SK-N-SH (cell line): ENCODE data around the gene IRS4. TPM values are rescaled to one million over a fixed set of nuclear protein-coding genes. Genes with fewer than 3 reads are reported as not detected.
A peak's percentile ranks its signal among the peaks of the same experiment; 100 is the strongest.

Source experiments
- CTCF ChIA-PET: fragments of 300-600, 350-600 bp; formaldehyde crosslinking; extraction: SDS; loops from one replicate; lab custom pipeline; 2021; lab: Yijun Ruan, JAX
- POLR2A ChIA-PET: fragments of 350-600 bp; sonication (Branson Sonifier 250); formaldehyde crosslinking; extraction: SDS; loops from one replicate; lab custom pipeline; 2020; ENCODE audit warnings: antibody characterized with exemption, inconsistent platforms; lab: Yijun Ruan, JAX
- DNase-seq: peaks from one replicate; pipeline ENCODE4 v3.0.0; 2012
- H2AFZ ChIP-seq: fragments of 200-600 bp; sonication (generic); 2 replicates; pipeline ENCODE4 v1.8.1; 2016; ENCODE audit warnings: antibody characterized with exemption, mild to moderate bottlenecking, low read depth
- H3F3A ChIP-seq: fragments of 200-600 bp; sonication (generic); replicated peaks from 2 replicates; pipeline ENCODE3; 2016; ENCODE audit warnings: antibody characterized with exemption, mild to moderate bottlenecking; ENCODE audit not compliant: insufficient read depth
- H3K27ac ChIP-seq, 2 experiments: fragments of 200-500 bp in 1 of 2; fragments of 200-600 bp in 1 of 2; sonication (Bioruptor generic) in 1 of 2; sonication (generic), shearing (Covaris generic) in 1 of 2; 2 replicates each; pipeline versions ENCODE4 v1.5.1 to v1.6.1; 2014 to 2016; ENCODE audit warnings: low read depth in 2 of 2, inconsistent platforms in 1 of 2, low read length in 1 of 2, mild to moderate bottlenecking in 1 of 2, mixed read lengths in 1 of 2
- H3K27me3 ChIP-seq: fragments of 200-600 bp; sonication (generic), shearing (Covaris generic); 2 replicates; pipeline ENCODE4 v1.6.1; 2016; ENCODE audit warnings: mixed run types; ENCODE audit not compliant: insufficient read depth
- H3K36me3 ChIP-seq, 2 experiments: fragments of 200-500 bp in 1 of 2; fragments of 200-600 bp in 1 of 2; sonication (Bioruptor generic) in 1 of 2; sonication (generic) in 1 of 2; replicated peaks in 1 of 2; 2 replicates each; pipeline versions ENCODE3 to v1.5.1; 2014 to 2016; ENCODE audit warnings: low read length in 1 of 2, mild to moderate bottlenecking in 1 of 2; ENCODE audit not compliant: insufficient read depth in 2 of 2, control insufficient read depth in 1 of 2
- H3K4me1 ChIP-seq, 2 experiments: fragments of 200-500 bp in 1 of 2; fragments of 200-600 bp in 1 of 2; sonication (Bioruptor generic) in 1 of 2; sonication (generic), shearing (Covaris generic) in 1 of 2; 2 replicates each; pipeline versions ENCODE4 v1.5.1 to v1.6.1; 2014 to 2016; ENCODE audit warnings: low read depth in 1 of 2, low read length in 1 of 2, mixed run types in 1 of 2; ENCODE audit not compliant: insufficient read depth in 2 of 2, control insufficient read depth in 1 of 2
- H3K4me2 ChIP-seq: fragments of 200-600 bp; sonication (generic), shearing (Covaris generic); 2 replicates; pipeline ENCODE4 v1.6.1; 2017; ENCODE audit warnings: mixed run types
- H3K4me3 ChIP-seq, 2 experiments: fragments of 200-500 bp in 1 of 2; fragments of 200-600 bp in 1 of 2; sonication (Bioruptor generic) in 1 of 2; sonication (generic), shearing (Covaris generic) in 1 of 2; 2 replicates each; pipeline versions ENCODE4 v1.5.1 to v1.8.1; 2014 to 2016; ENCODE audit warnings: low read depth in 2 of 2, inconsistent platforms in 1 of 2, low read length in 1 of 2, mild to moderate bottlenecking in 1 of 2, mixed read lengths in 1 of 2, moderate library complexity in 1 of 2
- H3K79me2 ChIP-seq: fragments of 200-600 bp; sonication (generic); 2 replicates; pipeline ENCODE4 v1.8.1; 2017; ENCODE audit warnings: mild to moderate bottlenecking; ENCODE audit not compliant: insufficient read depth
- H3K9ac ChIP-seq: fragments of 200-600 bp; sonication (generic); 2 replicates; pipeline ENCODE4 v1.6.1; 2017; ENCODE audit warnings: mixed run types
- H3K9me2 ChIP-seq: fragments of 200-600 bp; sonication (generic); 2 replicates; pipeline ENCODE4 v1.6.1; 2017; ENCODE audit warnings: mixed run types
- H3K9me3 ChIP-seq: fragments of 200-600 bp; sonication (generic); 2 replicates; pipeline ENCODE4 v1.6.1; 2017; ENCODE audit warnings: mixed run types, mild to moderate bottlenecking, moderate library complexity
- H4K20me1 ChIP-seq: fragments of 200-600 bp; sonication (generic); 2 replicates; pipeline ENCODE4 v1.6.1; 2017; ENCODE audit warnings: mild to moderate bottlenecking, mixed run types; ENCODE audit not compliant: insufficient read depth
- ELF1 ChIP-seq: IDR thresholded peaks from 2 replicates; pipeline ENCODE4 v1.4.0; 2012
- FOSL2 ChIP-seq: IDR thresholded peaks from 2 replicates; pipeline ENCODE4 v1.4.0; 2012; ENCODE audit warnings: low read depth, mild to moderate bottlenecking, moderate library complexity, borderline replicate concordance
- GABPA ChIP-seq: IDR thresholded peaks from 2 replicates; pipeline ENCODE4 v1.4.0; 2012; ENCODE audit warnings: low read depth, mild to moderate bottlenecking
- GATA2 ChIP-seq: sonication (generic); formaldehyde crosslinking; IDR thresholded peaks from 2 replicates; pipeline ENCODE4 v1.5.0; 2020; ENCODE audit warnings: mild to moderate bottlenecking, missing genetic modification reagents
- NFIC ChIP-seq: IDR thresholded peaks from 2 replicates; pipeline ENCODE4 v1.4.0; 2012; ENCODE audit warnings: borderline replicate concordance
- RAD21 ChIP-seq: IDR thresholded peaks from 2 replicates; pipeline ENCODE4 v1.6.1; 2012; ENCODE audit warnings: mild to moderate bottlenecking, low read length
- RCOR1 ChIP-seq: fragments of 150-350 bp; IDR thresholded peaks from 2 replicates; pipeline ENCODE4 v1.6.1; 2017; ENCODE audit warnings: antibody characterized with exemption, low read length
- RFX5 ChIP-seq: IDR thresholded peaks from 2 replicates; pipeline ENCODE4 v1.6.1; 2012; ENCODE audit warnings: mild to moderate bottlenecking, improper control_type of control experiment, low read length
- TAF1 ChIP-seq: IDR thresholded peaks from 2 replicates; pipeline ENCODE4 v1.6.1; 2012; ENCODE audit warnings: low read depth, mild to moderate bottlenecking, low read length, moderate library complexity, borderline replicate concordance
- TCF12 ChIP-seq: IDR thresholded peaks from 2 replicates; pipeline ENCODE4 v1.4.0; 2012
- TEAD4 ChIP-seq: IDR thresholded peaks from 2 replicates; pipeline ENCODE4 v1.4.0; 2012; ENCODE audit warnings: mild to moderate bottlenecking, borderline replicate concordance; ENCODE audit not compliant: insufficient read depth
- WGBS: methylation state at CpG from one replicate; pipeline ENCODE4 v1.1.6; 2017; ENCODE audit warnings: low lambda C conversion rate; 5-methylcytosine and 5-hydroxymethylcytosine counted together
- polyA plus RNA-seq, 3 experiments: library from polyadenylated mRNA; depleted of rRNA; stranded (reverse); fragments of >200 nt; gene quantifications; 2 replicates each; pipeline ENCODE4 v1.2.3, GENCODE V29; 2012
- TF ChIP-seq, protein P1 (sequence below): fragments of 200-600 bp; sonication (generic); IDR thresholded peaks from 2 replicates; pipeline ENCODE4 v1.6.1; 2017; ENCODE audit warnings: antibody characterized with exemption, mild to moderate bottlenecking, moderate library complexity
- TF ChIP-seq, protein P2 (sequence below): fragments of 150-350 bp; IDR thresholded peaks from 2 replicates; pipeline ENCODE4 v1.6.1; 2016; ENCODE audit warnings: mild to moderate bottlenecking, low read depth, low read length
- TF ChIP-seq, protein P3 (sequence below): fragments of 150-350 bp; IDR thresholded peaks from 2 replicates; pipeline ENCODE4 v1.6.1; 2017; ENCODE audit warnings: antibody characterized with exemption, low read length, low read depth, borderline replicate concordance

IRS4 gene
- polyA plus RNA-seq, 1 of the 3 experiments (the other 2 are of a cell fraction) = not detected

DNA sequence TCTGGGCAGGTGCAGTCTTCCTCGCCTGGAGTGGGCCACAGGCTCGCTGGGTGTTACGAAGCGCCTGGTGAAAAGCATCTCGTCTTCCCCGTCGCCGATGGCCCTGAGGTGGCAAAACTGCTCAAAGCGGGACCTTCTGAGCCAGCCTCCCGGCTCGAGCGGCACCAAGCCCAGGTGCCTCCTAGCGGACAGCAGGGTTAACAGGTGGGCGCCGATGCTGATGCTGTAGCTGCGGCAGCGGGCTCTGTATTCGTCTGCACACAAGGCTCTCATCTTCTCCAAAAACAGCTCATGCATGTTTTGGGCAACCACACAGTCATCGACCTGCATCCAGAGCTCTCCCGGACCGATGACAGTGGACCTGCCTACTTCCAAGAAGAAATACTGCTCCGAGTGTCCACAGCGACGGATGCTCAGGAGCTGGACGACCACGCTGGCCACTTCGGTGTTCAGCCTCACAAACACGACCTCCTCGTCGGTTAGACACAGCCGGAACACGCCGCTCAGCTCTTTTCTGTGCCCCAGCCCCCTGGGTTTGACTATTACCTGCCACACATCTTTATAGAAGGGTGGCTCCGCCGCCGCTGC, 1.2 kb downstream of the IRS4 start:
- Histone ChIP-seq H2AFZ (no peak overlapping the region), H3K4me2 (0 out of 2 replicates have a peak overlapping the region, but pooled peaks have one; percentile 33), H3K9me2 (no peaks in the 10 kb centered on the region), H3F3A (no peaks in the 10 kb centered on the region), H3K4me1 (no peaks in the 10 kb centered on the region; a peak in 1 of 4 replicates), H3K79me2 (no peaks in the 10 kb centered on the region)
- DNase-seq = peak; percentile 32
- no peak for TF ChIP-seq GABPA
- TF ChIP-seq, protein P1, sequence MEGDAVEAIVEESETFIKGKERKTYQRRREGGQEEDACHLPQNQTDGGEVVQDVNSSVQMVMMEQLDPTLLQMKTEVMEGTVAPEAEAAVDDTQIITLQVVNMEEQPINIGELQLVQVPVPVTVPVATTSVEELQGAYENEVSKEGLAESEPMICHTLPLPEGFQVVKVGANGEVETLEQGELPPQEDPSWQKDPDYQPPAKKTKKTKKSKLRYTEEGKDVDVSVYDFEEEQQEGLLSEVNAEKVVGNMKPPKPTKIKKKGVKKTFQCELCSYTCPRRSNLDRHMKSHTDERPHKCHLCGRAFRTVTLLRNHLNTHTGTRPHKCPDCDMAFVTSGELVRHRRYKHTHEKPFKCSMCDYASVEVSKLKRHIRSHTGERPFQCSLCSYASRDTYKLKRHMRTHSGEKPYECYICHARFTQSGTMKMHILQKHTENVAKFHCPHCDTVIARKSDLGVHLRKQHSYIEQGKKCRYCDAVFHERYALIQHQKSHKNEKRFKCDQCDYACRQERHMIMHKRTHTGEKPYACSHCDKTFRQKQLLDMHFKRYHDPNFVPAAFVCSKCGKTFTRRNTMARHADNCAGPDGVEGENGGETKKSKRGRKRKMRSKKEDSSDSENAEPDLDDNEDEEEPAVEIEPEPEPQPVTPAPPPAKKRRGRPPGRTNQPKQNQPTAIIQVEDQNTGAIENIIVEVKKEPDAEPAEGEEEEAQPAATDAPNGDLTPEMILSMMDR = peak; percentile 7; the same call in 1 of the 2 replicates
- TF ChIP-seq, all 33 proteins: peak for 1
- Histone ChIP-seq H4K20me1 (peaks cover 4% of the 10 kb centered on the region; the same call in 1 of the 2 replicates), H3K27me3 (peaks cover 69% of the 10 kb centered on the region), H3K4me3 (no peak overlapping the region), H3K9me3 (no peaks in the 10 kb centered on the region), H3K36me3 (no peaks in the 10 kb centered on the region), H3K9ac (no peak overlapping the region), H3K27ac (no peak overlapping the region)
- CTCF ChIA-PET = interaction anchor here (1.1 to 1.9 kb wide), 2 partner anchors 9 to 36 kb away, joined by 3 to 5 read pairs; no protein-coding TSS in a partner anchor
- 10% methylated on average over 2 of the region's 36 CpGs for WGBS
- POLR2A ChIA-PET = no interaction called here

DNA sequence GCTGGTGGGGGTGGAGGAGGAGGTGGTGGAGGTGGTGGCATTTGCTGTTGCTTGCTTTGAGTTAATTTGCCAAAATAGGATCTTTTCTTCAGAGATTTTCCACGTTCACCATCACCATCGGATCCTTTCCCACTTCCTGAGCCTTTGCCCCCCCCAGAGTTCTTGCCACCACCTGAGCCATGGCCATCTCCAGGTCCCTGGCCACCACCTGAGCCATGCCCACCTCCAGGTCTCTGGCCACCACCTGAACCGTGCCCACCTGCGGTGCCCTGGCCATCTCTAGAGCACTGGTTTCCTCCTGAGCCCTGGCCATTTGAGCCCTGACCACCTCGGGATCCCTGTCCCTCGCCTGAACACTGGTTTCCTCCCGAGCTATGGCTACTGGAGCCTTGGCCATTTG, 1.9 kb downstream of the IRS4 start:
- H3K79me2 ChIP-seq = no peaks in the 10 kb centered on the region
- no peak overlapping the region for H3K27ac ChIP-seq
- no peaks in the 10 kb centered on the region for H3K9me3 ChIP-seq
- H3K4me1 ChIP-seq = no peaks in the 10 kb centered on the region; a peak in 1 of 4 replicates
- no peaks in the 10 kb centered on the region for H3K36me3 ChIP-seq
- WGBS = 14% methylated on average over 6 of the region's 7 CpGs
- CTCF ChIA-PET = interaction anchor here (0.9 to 1.9 kb wide), 3 partner anchors 9 to 35 kb away, joined by 3 to 5 read pairs (median 3); no protein-coding TSS in a partner anchor
- H3K4me2 ChIP-seq = no peak overlapping the region
- no peak overlapping the region for H3K4me3 ChIP-seq
- peaks cover 69% of the 10 kb centered on the region for H3K27me3 ChIP-seq
- H3K9ac ChIP-seq = no peak overlapping the region
- TF ChIP-seq TEAD4 = no peak
- no peak for TF ChIP-seq RCOR1
- TF ChIP-seq, protein P1 = no peak
- TF ChIP-seq, protein P2, sequence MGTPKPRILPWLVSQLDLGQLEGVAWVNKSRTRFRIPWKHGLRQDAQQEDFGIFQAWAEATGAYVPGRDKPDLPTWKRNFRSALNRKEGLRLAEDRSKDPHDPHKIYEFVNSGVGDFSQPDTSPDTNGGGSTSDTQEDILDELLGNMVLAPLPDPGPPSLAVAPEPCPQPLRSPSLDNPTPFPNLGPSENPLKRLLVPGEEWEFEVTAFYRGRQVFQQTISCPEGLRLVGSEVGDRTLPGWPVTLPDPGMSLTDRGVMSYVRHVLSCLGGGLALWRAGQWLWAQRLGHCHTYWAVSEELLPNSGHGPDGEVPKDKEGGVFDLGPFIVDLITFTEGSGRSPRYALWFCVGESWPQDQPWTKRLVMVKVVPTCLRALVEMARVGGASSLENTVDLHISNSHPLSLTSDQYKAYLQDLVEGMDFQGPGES = no peak
- no peak for TF ChIP-seq FOSL2
- TF ChIP-seq GATA2 (CRISPR knock-in tag) = no peak
- no peak for TF ChIP-seq NFIC
- TF ChIP-seq RFX5 = no peak
- TF ChIP-seq, protein P3, sequence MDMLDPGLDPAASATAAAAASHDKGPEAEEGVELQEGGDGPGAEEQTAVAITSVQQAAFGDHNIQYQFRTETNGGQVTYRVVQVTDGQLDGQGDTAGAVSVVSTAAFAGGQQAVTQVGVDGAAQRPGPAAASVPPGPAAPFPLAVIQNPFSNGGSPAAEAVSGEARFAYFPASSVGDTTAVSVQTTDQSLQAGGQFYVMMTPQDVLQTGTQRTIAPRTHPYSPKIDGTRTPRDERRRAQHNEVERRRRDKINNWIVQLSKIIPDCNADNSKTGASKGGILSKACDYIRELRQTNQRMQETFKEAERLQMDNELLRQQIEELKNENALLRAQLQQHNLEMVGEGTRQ = no peak
- TF ChIP-seq TCF12 = no peak
- TF ChIP-seq ELF1 = no peak
- TF ChIP-seq TAF1 = no peak
- TF ChIP-seq RAD21 = no peak
- POLR2A ChIA-PET = no interaction called here
- no peaks in the 10 kb centered on the region for H3F3A ChIP-seq
- H2AFZ ChIP-seq = no peak overlapping the region
- peaks cover 4% of the 10 kb centered on the region; the same call in 1 of the 2 replicates for H4K20me1 ChIP-seq
- DNase-seq = peak; percentile 10
- no peaks in the 10 kb centered on the region for H3K9me2 ChIP-seq
